Transverse colon (tissue), 4 donors: ENCODE measurements around the gene VPS35L. TPM values are rescaled to one million over a fixed set of nuclear protein-coding genes. Genes with fewer than 3 reads are reported as not detected.

Experiments used
- DNase-seq: peaks from one replicate; pipeline ENCODE4 v3.0.0-alpha.2; 2019
- H3K27ac ChIP-seq, 4 donors: fragments of 200-600 bp; sonication (generic); 2 replicates each; pipeline ENCODE4 v1.5.1; 2016 to 2018; ENCODE audit warnings: inconsistent platforms in 4 of 4
- H3K27me3 ChIP-seq: fragments of 200-600 bp; sonication (generic); 2 replicates; pipeline ENCODE4 v1.5.1; 2017; ENCODE audit warnings: inconsistent platforms
- H3K36me3 ChIP-seq, 4 donors: fragments of 200-600 bp; sonication (generic); 2 replicates each; pipeline ENCODE4 v1.5.1; 2017 to 2019; ENCODE audit warnings: inconsistent platforms in 4 of 4
- H3K4me1 ChIP-seq, 4 donors: fragments of 200-600 bp; sonication (generic); 2 replicates each; pipeline ENCODE4 v1.5.1; 2017 to 2020; ENCODE audit warnings: inconsistent platforms in 4 of 4
- H3K4me3 ChIP-seq, 4 donors: fragments of 200-600 bp; sonication (generic); 1 replicate in 1 of 4; 2 replicates in 3 of 4; pipeline versions ENCODE4 v1.5.1 to v1.6.1; 2017 to 2019; ENCODE audit warnings: inconsistent platforms in 4 of 4
- H3K9me3 ChIP-seq, 2 donors: fragments of 200-600 bp; sonication (generic); 2 replicates each; pipeline ENCODE4 v1.5.1; 2017 to 2019; ENCODE audit warnings: inconsistent platforms in 2 of 2
- CTCF ChIP-seq, 5 experiments: fragments of 200-600 bp in 3 of 5; fragments of 450-650 bp in 2 of 5; sonication (generic) in 3 of 5; IDR thresholded peaks; 1 replicate in 2 of 5; 2 replicates in 3 of 5; pipeline ENCODE4 v1.5.1; 2016 to 2017; ENCODE audit warnings: antibody characterized with exemption in 5 of 5, inconsistent platforms in 3 of 5, mild to moderate bottlenecking in 2 of 5, moderate library complexity in 1 of 5
- EP300 ChIP-seq: sonication (generic); formaldehyde crosslinking; IDR thresholded peaks from one replicate; pipeline ENCODE4 v1.6.1; 2017; ENCODE audit warnings: antibody characterized with exemption, low read depth
- POLR2A ChIP-seq: fragments of 450-650 bp; IDR thresholded peaks from one replicate; pipeline ENCODE4 v1.6.1; 2016; ENCODE audit warnings: antibody characterized with exemption, mild to moderate bottlenecking, moderate library complexity
- POLR2AphosphoS5 ChIP-seq, 3 donors: sonication (generic); formaldehyde crosslinking; IDR thresholded peaks; one replicate each; pipeline ENCODE4 v1.6.1; 2016; ENCODE audit warnings: antibody characterized with exemption in 3 of 3
- WGBS, 2 donors: methylation state at CpG; one replicate each; pipeline ENCODE4 v1.1.5; 2018; ENCODE audit warnings: low coverage in 1 of 2; 5-methylcytosine and 5-hydroxymethylcytosine counted together
- in situ Hi-C, 4 donors: fragments of 200-750 bp; cut with MboI; loops; one replicate each; pipeline versions ENCODE4 v1.15.0 to v1.15.1; 2017; ENCODE audit warnings: low sequenced_read_pairs in 3 of 4, low pct_ligation_motif_present in 1 of 4, low pct_unique_long_range_greater_than_20kb in 1 of 4
- intact Hi-C: fragments of 100-400 bp; cut with DNase I; formaldehyde crosslinking; loops from one replicate; pipeline ENCODE4 v1.15.1; 2023; ENCODE audit warnings: low total_unique reads
- total RNA-seq, 4 donors: library from RNA; depleted of rRNA; stranded (reverse); fragments of >200 nt; gene quantifications; one replicate each; pipeline ENCODE4 v1.1.0, GENCODE V29; 2016

The VPS35L gene
- total RNA-seq, 4 donors from 2014 or later = 40.0 to 89.8 (median 51.5) TPM

GRCh38 chr16:19722981-19723380, 167.5 kb downstream of the VPS35L start:
- in situ Hi-C loops (loop anchor here in 1 of 4 donors (25.0 kb wide), 1 partner anchor 164 kb away; the partner anchor contains the start of gene GPRC5B), intact Hi-C loops (no loop called here)
- Histone ChIP-seq H3K36me3 (no peaks in the 10 kb centered on the region), H3K27me3 (no peaks in the 10 kb centered on the region), H3K27ac (no peak overlapping the region), H3K4me3 (no peak overlapping the region), H3K4me1 (peaks cover 0 to 12% (median 8%) of the 10 kb centered on the region in 4 donors), H3K9me3 (no peaks in the 10 kb centered on the region)
- no peak for DNase-seq
- no peak for TF ChIP-seq CTCF (IDR thresholded peaks at IDR 0.05)
- TF ChIP-seq EP300 = no peak
- TF ChIP-seq POLR2AphosphoS5 (IDR thresholded peaks at IDR 0.05) = no peak
- TF ChIP-seq POLR2A = no peak
- WGBS, 2 donors = 90 to 91% methylated on average over 3 to 7 of the region's 7 CpGs

GRCh38 chr16:19728636-19728965, 173.1 kb downstream of the VPS35L start:
- intact Hi-C loops = no loop called here
- TF ChIP-seq POLR2AphosphoS5 (IDR thresholded peaks at IDR 0.05) (no peak), POLR2A (no peak)

GRCh38 chr16:19733551-19733950, 178.0 kb downstream of the VPS35L start:
- in situ Hi-C loops = no loop called here
- intact Hi-C loops = no loop called here

More at GRCh38 chr16:19728636-19728965, 173.1 kb downstream of the VPS35L start:
- Histone ChIP-seq H3K4me1 (no peaks in the 10 kb centered on the region), H3K27me3 (no peaks in the 10 kb centered on the region), H3K9me3 (no peaks in the 10 kb centered on the region), H3K4me3 (no peak overlapping the region), H3K36me3 (no peaks in the 10 kb centered on the region), H3K27ac (no peak overlapping the region)
- DNase-seq = no peak
- in situ Hi-C loops = no loop called here
- 92 to 100% methylated on average over 3 of the region's 3 CpGs for WGBS, 2 donors

GRCh38 chr16:19735074-19735867, 179.8 kb downstream of the VPS35L start:
- Histone ChIP-seq H3K27ac (peak overlapping the region in 1 of 4 donors; percentile 1), H3K36me3 (peaks cover 0 to 5% (median 0%) of the 10 kb centered on the region in 4 donors), H3K4me1 (no peaks in the 10 kb centered on the region), H3K9me3 (no peaks in the 10 kb centered on the region), H3K27me3 (no peaks in the 10 kb centered on the region), H3K4me3 (no peak overlapping the region)
- no peak for DNase-seq
- WGBS, 2 donors = 74 to 76% methylated on average over 3 to 9 of the region's 9 CpGs
- no peak for TF ChIP-seq POLR2AphosphoS5 (IDR thresholded peaks at IDR 0.05)
- TF ChIP-seq POLR2A = no peak
- no peak for TF ChIP-seq CTCF (IDR thresholded peaks at IDR 0.05)
- TF ChIP-seq EP300 = no peak
- intact Hi-C loops (no loop called here), in situ Hi-C loops (no loop called here)

More at GRCh38 chr16:19733551-19733950, 178.0 kb downstream of the VPS35L start:
- Histone ChIP-seq H3K36me3 (peaks cover 0 to 5% (median 0%) of the 10 kb centered on the region in 4 donors), H3K27me3 (no peaks in the 10 kb centered on the region), H3K4me3 (no peak overlapping the region), H3K27ac (no peak overlapping the region), H3K9me3 (no peaks in the 10 kb centered on the region), H3K4me1 (no peaks in the 10 kb centered on the region)
- TF ChIP-seq POLR2AphosphoS5 (IDR thresholded peaks at IDR 0.05) (no peak), POLR2A (no peak), EP300 (no peak), CTCF (IDR thresholded peaks at IDR 0.05) (no peak)
- no peak for DNase-seq
- 94 to 100% methylated on average over 4 to 6 of the region's 6 CpGs for WGBS, 2 donors
